Panc1 (cell line): ENCODE results near the gene FBXO30. TPM values are rescaled to one million over a fixed set of nuclear protein-coding genes. Genes with fewer than 3 reads are reported as not detected.

Experiments
- ATAC-seq: fragments of 200-7000 bp; cut with Tn5 transposase; 2 replicates; pipeline ENCODE4 v1.9.1; 2020; ENCODE audit warnings: mild to moderate bottlenecking, moderate library complexity
- BruUV-seq: library from RNA; stranded (reverse); fragments of 400-500 nt; replicated peaks from 2 replicates; lab custom pipeline; 2021; lab: Mats Ljungman, UMichigan
- CTCF ChIA-PET: fragments of 300-600 bp; sonication (Branson Sonifier 250); formaldehyde crosslinking; loops from one replicate; lab custom pipeline; 2022; ENCODE audit warnings: antibody characterized with exemption; lab: Charles Lee
- POLR2A ChIA-PET: fragments of 300-600 bp; sonication (Branson Sonifier 250); formaldehyde crosslinking; loops from one replicate; lab custom pipeline; 2022; ENCODE audit warnings: antibody characterized with exemption; lab: Charles Lee
- DNase-seq: peaks from one replicate; pipeline ENCODE4 v3.0.0-alpha.2; 2010; ENCODE audit warnings: low read depth, low spot score
- H3K27ac ChIP-seq: 2 replicates; pipeline ENCODE4 v1.5.1; 2011; ENCODE audit warnings: mild to moderate bottlenecking, low read length, inconsistent platforms
- H3K27me3 ChIP-seq: fragments of 200-500 bp; sonication (Bioruptor generic); 2 replicates; pipeline ENCODE4 v1.6.0; 2014; ENCODE audit warnings: low read length, inconsistent platforms; ENCODE audit not compliant: control insufficient read depth, insufficient read depth
- H3K36me3 ChIP-seq: fragments of 200-500 bp; sonication (Bioruptor generic); 2 replicates; pipeline ENCODE4 v1.5.1; 2014; ENCODE audit warnings: inconsistent platforms, mild to moderate bottlenecking, low read length, moderate library complexity; ENCODE audit not compliant: control insufficient read depth, insufficient read depth
- H3K4me1 ChIP-seq: 2 replicates; pipeline ENCODE4 v1.5.1; 2011; ENCODE audit warnings: inconsistent platforms, mild to moderate bottlenecking, low read length, moderate library complexity; ENCODE audit not compliant: control insufficient read depth, insufficient read depth
- H3K4me3 ChIP-seq, 2 experiments: 2 replicates each; pipeline ENCODE4 v1.5.1; 2011 to 2012; ENCODE audit warnings: low read depth in 2 of 2, low read length in 2 of 2, mild to moderate bottlenecking in 2 of 2, inconsistent platforms in 1 of 2, moderate library complexity in 1 of 2
- H3K9me3 ChIP-seq: fragments of 200-500 bp; sonication (Bioruptor generic); 2 replicates; pipeline ENCODE4 v1.5.1; 2014; ENCODE audit warnings: low read depth, mild to moderate bottlenecking, inconsistent platforms, low read length, moderate library complexity; ENCODE audit not compliant: control insufficient read depth, insufficient read depth
- POLR2AphosphoS5 ChIP-seq: IDR thresholded peaks from 2 replicates; pipeline ENCODE4 v1.6.1; 2012; ENCODE audit warnings: mild to moderate bottlenecking, low read depth, low read length, moderate library complexity
- REST ChIP-seq, 2 experiments: IDR thresholded peaks; 2 replicates each; pipeline ENCODE4 v1.6.1; 2011 to 2012; ENCODE audit warnings: low read depth in 2 of 2, control low read depth in 1 of 2, low read length in 1 of 2, mild to moderate bottlenecking in 1 of 2, moderate library complexity in 1 of 2; ENCODE audit not compliant: insufficient read depth in 1 of 2
- SIN3A ChIP-seq: IDR thresholded peaks from 2 replicates; pipeline ENCODE4 v1.6.1; 2012; ENCODE audit warnings: low read depth, mild to moderate bottlenecking, low read length, moderate library complexity, borderline replicate concordance; ENCODE audit not compliant: insufficient read depth
- TCF7L2 ChIP-seq: IDR thresholded peaks from 2 replicates; pipeline ENCODE4 v1.6.1; 2011; ENCODE audit warnings: mild to moderate bottlenecking, low read depth, low read length, inconsistent platforms
- in situ Hi-C: cut with HindIII; loops from 2 replicates; pipeline ENCODE4 v1.10.0; 2016; ENCODE audit warnings: low sequenced_read_pairs, low pct_unique_long_range_greater_than_20kb
- intact Hi-C: fragments of 100-400 bp; cut with micrococcal nuclease; formaldehyde crosslinking; loops from one replicate; pipeline ENCODE4 v1.10.0; 2022; ENCODE audit not compliant: unreplicated experiment
- total RNA-seq: library from RNA; stranded (reverse); gene quantifications from one replicate; pipeline ENCODE4 v1.2.1, GENCODE V29; 2021; ENCODE audit not compliant: unreplicated experiment
- TF ChIP-seq, protein P1 (sequence below): fragments of 450-650 bp; IDR thresholded peaks from 2 replicates; pipeline ENCODE4 v1.5.1; 2017; ENCODE audit warnings: mild to moderate bottlenecking

Gene FBXO30
- total RNA-seq, 1 experiment from 2014 or later = 9.5 TPM

- POLR2A ChIA-PET = no interaction called here
- no peak for DNase-seq
- BruUV-seq = no TSS peak
- intact Hi-C loops = no loop called here
- Histone ChIP-seq H3K4me1 (no peaks in the 10 kb centered on the region), H3K9me3 (no peaks in the 10 kb centered on the region), H3K4me3 (no peak overlapping the region), H3K36me3 (no peaks in the 10 kb centered on the region), H3K27ac (no peak overlapping the region), H3K27me3 (no peaks in the 10 kb centered on the region)
- in situ Hi-C loops = no loop called here
- TF ChIP-seq, protein P1, sequence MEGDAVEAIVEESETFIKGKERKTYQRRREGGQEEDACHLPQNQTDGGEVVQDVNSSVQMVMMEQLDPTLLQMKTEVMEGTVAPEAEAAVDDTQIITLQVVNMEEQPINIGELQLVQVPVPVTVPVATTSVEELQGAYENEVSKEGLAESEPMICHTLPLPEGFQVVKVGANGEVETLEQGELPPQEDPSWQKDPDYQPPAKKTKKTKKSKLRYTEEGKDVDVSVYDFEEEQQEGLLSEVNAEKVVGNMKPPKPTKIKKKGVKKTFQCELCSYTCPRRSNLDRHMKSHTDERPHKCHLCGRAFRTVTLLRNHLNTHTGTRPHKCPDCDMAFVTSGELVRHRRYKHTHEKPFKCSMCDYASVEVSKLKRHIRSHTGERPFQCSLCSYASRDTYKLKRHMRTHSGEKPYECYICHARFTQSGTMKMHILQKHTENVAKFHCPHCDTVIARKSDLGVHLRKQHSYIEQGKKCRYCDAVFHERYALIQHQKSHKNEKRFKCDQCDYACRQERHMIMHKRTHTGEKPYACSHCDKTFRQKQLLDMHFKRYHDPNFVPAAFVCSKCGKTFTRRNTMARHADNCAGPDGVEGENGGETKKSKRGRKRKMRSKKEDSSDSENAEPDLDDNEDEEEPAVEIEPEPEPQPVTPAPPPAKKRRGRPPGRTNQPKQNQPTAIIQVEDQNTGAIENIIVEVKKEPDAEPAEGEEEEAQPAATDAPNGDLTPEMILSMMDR = no peak
- no peak for TF ChIP-seq POLR2AphosphoS5
- no peak for TF ChIP-seq SIN3A
- TF ChIP-seq REST (IDR thresholded peaks at IDR 0.05; ENCODE audit: insufficient read depth in 1 of 2, low read depth in 2 of 2, low read length in 1 of 2) = no peak
- TF ChIP-seq TCF7L2 = no peak
- no peak for ATAC-seq
- CTCF ChIA-PET = no interaction called here
Observed at GRCh38 chr6:145824344-145824743, 9.7 kb upstream of the FBXO30 start.

- no peak for ATAC-seq
- POLR2A ChIA-PET = no interaction called here
- in situ Hi-C loops (no loop called here), intact Hi-C loops (no loop called here)
- TF ChIP-seq POLR2AphosphoS5 (no peak), REST (IDR thresholded peaks at IDR 0.05; ENCODE audit: insufficient read depth in 1 of 2, low read depth in 2 of 2, low read length in 1 of 2) (no peak), SIN3A (no peak), TCF7L2 (no peak)
- TF ChIP-seq, protein P1 = no peak
- BruUV-seq = no TSS peak
- H3K9me3 ChIP-seq = no peaks in the 10 kb centered on the region
- H3K4me1 ChIP-seq = no peaks in the 10 kb centered on the region
- H3K27me3 ChIP-seq = no peaks in the 10 kb centered on the region
- CTCF ChIA-PET = no interaction called here
- no peak for DNase-seq
- H3K4me3 ChIP-seq = no peak overlapping the region
- no peaks in the 10 kb centered on the region for H3K36me3 ChIP-seq
- H3K27ac ChIP-seq = no peak overlapping the region
Observed at GRCh38 chr6:145823328-145823944, 8.8 kb upstream of the FBXO30 start.
